DMS114 treated with DMSO at 0.1 percent for 48 hours (cell line): Measurements from ENCODE around the gene TNNC1.

Source experiments
- DNase-seq: peaks from one replicate; lab custom pipeline; 2025; ENCODE audit not compliant: unreplicated experiment; lab: John Stamatoyannopoulos, UW

TNNC1 gene

GRCh38 chr3:52402706-52403270, 51.1 kb downstream of the TNNC1 start:
- DNase-seq = no peak

- no peak for DNase-seq
Measured at GRCh38 chr3:52402101-52402521, 51.7 kb downstream of the TNNC1 start.

- no peak for DNase-seq
Measured at GRCh38 chr3:52401551-52401950, 52.3 kb downstream of the TNNC1 start.
